Bladder microvascular endothelial cell (primary cell): ENCODE measurements around the gene GRIK1. TPM values are rescaled to one million over a fixed set of nuclear protein-coding genes. Genes with fewer than 3 reads are reported as not detected.

ENCODE experiments used
- total RNA-seq: library from RNA; depleted of rRNA; stranded (reverse); fragments of >200 nt; gene quantifications from 2 replicates; pipeline ENCODE4 v1.2.3, GENCODE V29; 2014

The GRIK1 gene
- not detected in 2 replicates for total RNA-seq

DNA sequence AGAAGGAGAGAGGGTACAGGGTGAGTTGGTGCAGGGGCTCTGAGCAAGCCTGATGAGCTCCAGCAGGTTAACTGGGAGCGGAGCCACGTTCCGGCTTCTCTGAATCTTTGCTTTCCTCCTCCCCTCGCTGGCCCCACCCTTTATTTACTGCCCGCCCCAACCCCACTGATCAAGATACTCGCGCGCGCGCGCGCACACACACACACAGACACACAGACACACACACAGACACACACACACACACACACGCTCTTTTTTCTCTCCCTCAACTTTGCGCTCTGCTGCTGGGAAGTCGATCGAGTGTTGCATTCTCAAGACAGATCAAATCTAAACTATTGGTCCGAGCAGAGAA lies at the start of gene GRIK1:
TSS of gene GRIK1 (minus strand) at position 73 of the 352 bp plus-strand sequence.

Other genes starting within 250 kb of the GRIK1 start
- gene CLDN17, start 226.8 kb upstream of the GRIK1 start, total RNA-seq = not detected in 2 replicates